Left forelimb (tissue), 1 donor: ENCODE results near the gene AFF1.

Source experiments
- DNase-seq: peaks from one replicate; pipeline ENCODE4 v3.0.0-alpha.2; 2018; ENCODE audit warnings: low spot score

Gene AFF1

DNA sequence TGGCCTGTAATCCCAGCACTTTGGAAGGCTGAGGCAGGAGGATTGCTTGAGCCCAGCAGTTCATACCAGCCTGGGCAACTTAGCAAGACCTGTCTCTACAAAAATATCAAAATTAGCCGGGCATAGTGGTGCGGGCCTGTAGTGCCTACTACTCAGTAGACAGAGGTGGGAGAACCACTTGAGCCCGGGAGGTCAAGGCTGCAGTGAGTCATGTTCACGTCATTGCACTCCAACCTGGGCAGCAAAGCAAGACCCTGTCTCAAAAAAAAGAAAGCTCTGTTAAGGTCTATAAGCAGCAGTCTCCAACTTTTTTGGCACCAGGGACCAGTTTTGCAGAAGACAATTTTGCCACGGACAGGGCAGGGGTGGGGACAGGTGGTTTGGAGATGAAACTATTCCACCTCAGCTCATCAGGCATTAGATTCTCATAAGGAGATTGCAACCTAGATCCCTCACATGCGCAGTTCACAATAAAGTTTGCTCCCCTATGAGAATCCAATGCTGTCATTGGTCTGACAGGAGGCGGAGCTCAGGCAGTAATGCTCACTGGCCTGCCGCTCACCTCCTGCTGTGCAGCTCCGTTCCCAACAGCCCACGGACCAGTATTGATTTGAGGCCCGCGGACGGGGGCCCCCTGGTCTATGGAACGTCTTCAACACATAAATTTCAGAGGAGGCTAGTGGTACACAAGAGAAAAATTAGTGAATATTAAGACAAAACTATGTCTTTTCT lies 217.7 kb downstream of the AFF1 start:
- no peak for DNase-seq

GRCh38 chr4:87153078-87153870 lies 218.5 kb downstream of the AFF1 start:
- no peak for DNase-seq

GRCh38 chr4:87165892-87166291 lies 231.1 kb downstream of the AFF1 start:
- DNase-seq = no peak

DNA sequence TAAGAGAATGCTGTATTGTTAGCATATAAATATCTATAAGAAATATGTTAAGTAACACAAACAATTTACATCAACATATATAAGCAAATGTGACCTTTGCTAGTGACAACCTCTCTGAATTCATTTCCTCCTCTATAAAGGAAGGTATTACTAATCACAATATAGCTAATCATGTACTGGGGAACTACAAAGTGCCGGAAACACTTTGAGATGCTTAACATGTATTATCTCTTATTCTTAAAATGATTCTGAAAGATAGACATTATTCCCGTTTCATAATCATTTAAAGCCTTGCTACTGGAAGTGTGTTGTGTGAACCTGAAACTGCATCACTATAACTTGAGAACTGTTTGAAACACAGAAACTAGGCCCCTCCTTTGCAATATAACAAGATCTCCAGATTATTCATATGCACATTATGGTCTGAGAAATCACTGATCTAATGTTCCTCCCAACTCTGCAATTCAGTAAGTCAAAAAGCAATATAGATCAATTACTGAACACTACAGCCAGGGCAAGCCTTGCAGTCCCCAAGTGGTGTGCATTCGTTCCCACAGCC lies 231.6 kb downstream of the AFF1 start:
- no peak for DNase-seq

GRCh38 chr4:87171944-87172343 lies 237.1 kb downstream of the AFF1 start:
- DNase-seq = no peak

DNA sequence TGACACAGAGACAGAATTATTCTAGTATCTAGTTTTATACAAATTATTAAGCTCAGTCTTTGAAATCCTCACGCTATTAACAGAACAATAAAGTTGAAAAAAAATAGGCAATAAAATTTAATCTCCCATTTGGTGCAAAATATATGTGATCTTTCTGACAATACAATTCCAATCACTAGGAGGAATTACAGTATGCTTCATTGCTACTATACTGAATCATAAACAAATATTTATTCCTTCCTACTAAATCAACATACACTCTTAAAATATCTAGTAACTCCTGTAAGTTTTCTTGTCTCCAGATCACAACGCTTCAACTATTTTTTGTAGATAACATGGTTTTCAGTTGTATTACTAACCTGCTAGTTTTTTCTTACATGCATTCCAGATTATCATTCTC lies 239.9 kb downstream of the AFF1 start:
- no peak for DNase-seq

GRCh38 chr4:87179751-87180150 lies 244.9 kb downstream of the AFF1 start:
- no peak for DNase-seq

- no peak for DNase-seq
These were observed 246.0 kb downstream of the AFF1 start for GRCh38 chr4:87180767-87181166.

GRCh38 chr4:87185146-87185870 lies 250.5 kb downstream of the AFF1 start:
- DNase-seq = no peak

- no peak for DNase-seq
These were observed 253.2 kb downstream of the AFF1 start for GRCh38 chr4:87188048-87188447.

DNA sequence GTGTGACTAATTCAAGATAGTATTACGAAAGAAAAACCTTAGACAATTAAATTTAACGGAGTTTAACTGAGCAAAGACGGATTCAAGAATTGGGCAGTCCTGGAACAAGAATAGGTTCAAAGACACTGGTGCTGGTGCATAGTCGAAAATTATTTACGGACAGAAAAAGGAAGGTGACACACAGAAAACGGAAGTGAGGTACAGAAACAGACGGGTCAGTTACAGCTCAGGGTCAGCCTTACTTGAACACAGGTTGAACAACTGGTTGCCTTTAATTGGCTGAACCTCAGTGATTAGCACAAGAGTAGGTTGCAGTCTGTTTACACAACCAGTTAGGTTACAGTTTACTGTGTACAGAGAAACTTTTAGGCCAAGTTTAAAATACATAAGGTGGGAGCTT lies 254.1 kb downstream of the AFF1 start:
- no peak for DNase-seq
